ENCODE data around the gene SESTD1. TPM values are rescaled to one million over a fixed set of nuclear protein-coding genes. Genes with fewer than 3 reads are reported as not detected.

Gene SESTD1
- total and polyA plus RNA-seq, 2 of the 13 experiments (the other 11 are each of a cell fraction or from before 2014, with no cell fraction given) = 74.4 to 101 TPM

GRCh38 chr2:179124282-179124681 is 140.3 kb downstream of the SESTD1 start:
- Histone ChIP-seq H4K20me1 (ENCODE audit: insufficient read depth, low read length) (no peaks in the 10 kb centered on the region), H3K9me3 (ENCODE audit: low read length) (no peaks in the 10 kb centered on the region), H3K36me3 (replicated peaks in 1 of 2; ENCODE audit: control insufficient read depth in 1 of 2, insufficient read depth in 2 of 2, low read length in 2 of 2) (peaks cover 19 to 50% of the 10 kb centered on the region in 2 experiments), H2AFZ (ENCODE audit: low read length) (no peak overlapping the region), H3K4me3 (replicated peaks in 1 of 3; ENCODE audit: insufficient read depth in 1 of 3, low read depth in 2 of 3, low read length in 3 of 3) (no peak overlapping the region), H3K4me1 (ENCODE audit: insufficient read depth, low read length) (no peaks in the 10 kb centered on the region), H3K9ac (ENCODE audit: insufficient read depth, low read depth, low read length) (no peak overlapping the region), H3K27ac (ENCODE audit: extremely low read length, insufficient read depth, low read length) (no peak overlapping the region), H3K4me2 (ENCODE audit: low read depth, low read length) (no peak overlapping the region), H3K27me3 (ENCODE audit: control insufficient read depth in 1 of 2, insufficient read depth in 2 of 2, low read length in 2 of 2) (no peaks in the 10 kb centered on the region), H3K79me2 (ENCODE audit: insufficient read depth, low read length) (no peaks in the 10 kb centered on the region)
- CTCF ChIA-PET (ENCODE audit: low intra/inter-chr PET ratio, low total read pairs) = no interaction called here
- WGBS (ENCODE audit: low lambda C conversion rate) = 95% methylated on average over 3 of the region's 3 CpGs
- POLR2A ChIA-PET = no interaction called here
- in situ Hi-C loops (cut with HindIII; ENCODE audit: extremely low pct_ligation_motif_present, low pct_unique_long_range_greater_than_20kb) (no loop called here), intact Hi-C loops (cut with micrococcal nuclease; ENCODE audit: unreplicated experiment) (no loop called here)
- DNase-seq (ENCODE audit: low spot score) = no peak
- no peak for TF ChIP-seq HNF4G (IDR thresholded peaks at IDR 0.05; ENCODE audit: borderline replicate concordance, low read depth, low read length)
- TF ChIP-seq HNF4G (CRISPR knock-in tag; IDR thresholded peaks at IDR 0.05; ENCODE audit: borderline replicate concordance, low read depth) = no peak
- TF ChIP-seq ZNF234 (CRISPR knock-in tag; conservative IDR thresholded peaks at IDR 0.05) = no peak
- no peak for TF ChIP-seq RNF219 (CRISPR knock-in tag; IDR thresholded peaks at IDR 0.05)
- no peak for TF ChIP-seq SIX4 (CRISPR knock-in tag; IDR thresholded peaks at IDR 0.05)
- no peak for TF ChIP-seq CHCHD3 (CRISPR knock-in tag; IDR thresholded peaks at IDR 0.05)
- TF ChIP-seq ZNF776 (CRISPR knock-in tag; IDR thresholded peaks at IDR 0.05) = no peak
- no TSS peak for BruUV-seq (replicated peaks)
- no peak for ATAC-seq
- no peak for FAIRE-seq

- Histone ChIP-seq H3K27ac (ENCODE audit: extremely low read length, insufficient read depth, low read length) (no peak overlapping the region), H3K4me2 (ENCODE audit: low read depth, low read length) (no peak overlapping the region), H3K4me3 (replicated peaks in 1 of 3; ENCODE audit: insufficient read depth in 1 of 3, low read depth in 2 of 3, low read length in 3 of 3) (no peak overlapping the region), H2AFZ (ENCODE audit: low read length) (no peak overlapping the region), H4K20me1 (ENCODE audit: insufficient read depth, low read length) (no peaks in the 10 kb centered on the region), H3K4me1 (ENCODE audit: insufficient read depth, low read length) (no peaks in the 10 kb centered on the region), H3K9ac (ENCODE audit: insufficient read depth, low read depth, low read length) (no peak overlapping the region), H3K36me3 (replicated peaks in 1 of 2; ENCODE audit: control insufficient read depth in 1 of 2, insufficient read depth in 2 of 2, low read length in 2 of 2) (peaks cover 21 to 58% of the 10 kb centered on the region in 2 experiments), H3K79me2 (ENCODE audit: insufficient read depth, low read length) (no peaks in the 10 kb centered on the region), H3K9me3 (ENCODE audit: low read length) (no peaks in the 10 kb centered on the region), H3K27me3 (ENCODE audit: control insufficient read depth in 1 of 2, insufficient read depth in 2 of 2, low read length in 2 of 2) (no peaks in the 10 kb centered on the region)
- POLR2A ChIA-PET = no interaction called here
- DNase-seq (ENCODE audit: low spot score) = no peak
- ATAC-seq = no peak
- WGBS (ENCODE audit: low lambda C conversion rate) = 100% methylated on average over 1 of the region's 1 CpG
- BruUV-seq (replicated peaks) = no TSS peak
- TF ChIP-seq GRHL1 (CRISPR knock-in tag; conservative IDR thresholded peaks at IDR 0.05) (no peak), ZNF138 (CRISPR knock-in tag; IDR thresholded peaks at IDR 0.05; ENCODE audit: low read depth) (no peak), ZNF691 (CRISPR knock-in tag; IDR thresholded peaks at IDR 0.05; ENCODE audit: borderline replicate concordance, low read depth) (no peak), FOXP4 (CRISPR knock-in tag; IDR thresholded peaks at IDR 0.05) (no peak)
- intact Hi-C loops (cut with micrococcal nuclease; ENCODE audit: unreplicated experiment) = no loop called here
- in situ Hi-C loops (cut with HindIII; ENCODE audit: extremely low pct_ligation_motif_present, low pct_unique_long_range_greater_than_20kb) = no loop called here
- FAIRE-seq = no peak
- CTCF ChIA-PET (ENCODE audit: low intra/inter-chr PET ratio, low total read pairs) = no interaction called here
These were observed 141.4 kb downstream of the SESTD1 start for GRCh38 chr2:179123272-179123662.

Measured in HepG2 (cell line).